Neural cell (in vitro differentiated cells): ENCODE data around the gene ARMC9.

Experiments used
- EZH2 ChIP-seq: fragments of 200-600, 300-800 bp; shearing (Covaris generic), sonication (generic); IDR thresholded peaks from 2 replicates; pipeline ENCODE4 v1.6.1; 2014; ENCODE audit warnings: antibody characterized with exemption, low read length, borderline replicate concordance, mild to moderate bottlenecking; ENCODE audit not compliant: insufficient read depth, poor library complexity, severe bottlenecking
- MXI1 ChIP-seq: fragments of 450-650 bp; conservative IDR thresholded peaks from 2 replicates; pipeline ENCODE4 v1.6.1; 2014; ENCODE audit warnings: antibody characterized with exemption, mild to moderate bottlenecking; ENCODE audit not compliant: poor library complexity, severe bottlenecking
- POLR2AphosphoS5 ChIP-seq: IDR thresholded peaks from 2 replicates; pipeline ENCODE4 v1.6.1; 2012
- TAF1 ChIP-seq: IDR thresholded peaks from 2 replicates; pipeline ENCODE4 v1.6.1; 2012; ENCODE audit warnings: low read depth
- TF ChIP-seq, protein P1 (sequence below): fragments of 450-650 bp; IDR thresholded peaks from 2 replicates; pipeline ENCODE4 v1.5.1; 2014; ENCODE audit warnings: antibody characterized with exemption, mild to moderate bottlenecking, moderate library complexity; ENCODE audit not compliant: poor library complexity, severe bottlenecking
- TF ChIP-seq, protein P2 (sequence below): IDR thresholded peaks from 2 replicates; pipeline ENCODE4 v1.6.1; 2012; ENCODE audit warnings: borderline replicate concordance

DNA sequence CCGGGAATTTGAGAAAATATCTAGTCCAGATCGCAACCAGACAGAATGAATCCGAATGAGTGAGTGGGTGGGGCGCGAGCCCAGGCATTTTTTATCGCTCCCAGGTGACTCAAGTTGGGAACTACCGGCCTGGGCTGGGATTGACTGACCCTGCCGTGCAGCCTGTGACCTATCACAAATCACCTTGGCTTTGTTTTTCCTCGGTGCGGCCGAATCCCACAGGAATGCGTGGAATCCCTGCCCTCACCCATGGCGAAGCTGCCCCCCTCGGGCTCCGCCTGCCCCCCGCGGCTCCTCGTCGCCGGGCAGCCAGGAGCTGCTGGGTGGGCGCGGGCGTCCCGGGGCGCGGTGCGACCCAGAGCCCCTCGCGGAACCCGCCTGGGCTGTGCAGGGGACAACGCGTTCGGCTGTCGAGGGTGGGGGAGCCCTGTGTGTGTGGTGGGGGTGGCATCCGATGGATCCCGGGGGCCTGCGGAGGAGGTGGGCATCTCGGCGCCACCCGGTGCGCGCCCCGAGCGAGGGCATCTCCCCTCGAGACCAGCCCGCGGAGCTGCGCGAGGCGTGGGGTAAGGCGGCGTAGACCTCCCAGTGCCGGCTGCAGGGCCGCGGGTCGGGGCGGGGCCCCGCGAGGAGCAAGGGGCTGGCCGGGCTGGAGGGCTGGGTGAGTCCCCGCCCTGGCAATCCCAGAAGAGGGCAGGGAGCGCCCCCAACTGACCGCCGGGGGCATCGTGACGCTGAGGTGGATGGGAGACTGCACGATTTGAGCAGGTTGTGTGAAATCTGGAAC lies 213.6 kb downstream of the ARMC9 start:
- TF ChIP-seq EZH2 (no peak), POLR2AphosphoS5 (no peak), TAF1 (no peak), MXI1 (peak; percentile 23)
- TF ChIP-seq, protein P1, sequence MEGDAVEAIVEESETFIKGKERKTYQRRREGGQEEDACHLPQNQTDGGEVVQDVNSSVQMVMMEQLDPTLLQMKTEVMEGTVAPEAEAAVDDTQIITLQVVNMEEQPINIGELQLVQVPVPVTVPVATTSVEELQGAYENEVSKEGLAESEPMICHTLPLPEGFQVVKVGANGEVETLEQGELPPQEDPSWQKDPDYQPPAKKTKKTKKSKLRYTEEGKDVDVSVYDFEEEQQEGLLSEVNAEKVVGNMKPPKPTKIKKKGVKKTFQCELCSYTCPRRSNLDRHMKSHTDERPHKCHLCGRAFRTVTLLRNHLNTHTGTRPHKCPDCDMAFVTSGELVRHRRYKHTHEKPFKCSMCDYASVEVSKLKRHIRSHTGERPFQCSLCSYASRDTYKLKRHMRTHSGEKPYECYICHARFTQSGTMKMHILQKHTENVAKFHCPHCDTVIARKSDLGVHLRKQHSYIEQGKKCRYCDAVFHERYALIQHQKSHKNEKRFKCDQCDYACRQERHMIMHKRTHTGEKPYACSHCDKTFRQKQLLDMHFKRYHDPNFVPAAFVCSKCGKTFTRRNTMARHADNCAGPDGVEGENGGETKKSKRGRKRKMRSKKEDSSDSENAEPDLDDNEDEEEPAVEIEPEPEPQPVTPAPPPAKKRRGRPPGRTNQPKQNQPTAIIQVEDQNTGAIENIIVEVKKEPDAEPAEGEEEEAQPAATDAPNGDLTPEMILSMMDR: peak; percentile 77
- TF ChIP-seq, protein P2, sequence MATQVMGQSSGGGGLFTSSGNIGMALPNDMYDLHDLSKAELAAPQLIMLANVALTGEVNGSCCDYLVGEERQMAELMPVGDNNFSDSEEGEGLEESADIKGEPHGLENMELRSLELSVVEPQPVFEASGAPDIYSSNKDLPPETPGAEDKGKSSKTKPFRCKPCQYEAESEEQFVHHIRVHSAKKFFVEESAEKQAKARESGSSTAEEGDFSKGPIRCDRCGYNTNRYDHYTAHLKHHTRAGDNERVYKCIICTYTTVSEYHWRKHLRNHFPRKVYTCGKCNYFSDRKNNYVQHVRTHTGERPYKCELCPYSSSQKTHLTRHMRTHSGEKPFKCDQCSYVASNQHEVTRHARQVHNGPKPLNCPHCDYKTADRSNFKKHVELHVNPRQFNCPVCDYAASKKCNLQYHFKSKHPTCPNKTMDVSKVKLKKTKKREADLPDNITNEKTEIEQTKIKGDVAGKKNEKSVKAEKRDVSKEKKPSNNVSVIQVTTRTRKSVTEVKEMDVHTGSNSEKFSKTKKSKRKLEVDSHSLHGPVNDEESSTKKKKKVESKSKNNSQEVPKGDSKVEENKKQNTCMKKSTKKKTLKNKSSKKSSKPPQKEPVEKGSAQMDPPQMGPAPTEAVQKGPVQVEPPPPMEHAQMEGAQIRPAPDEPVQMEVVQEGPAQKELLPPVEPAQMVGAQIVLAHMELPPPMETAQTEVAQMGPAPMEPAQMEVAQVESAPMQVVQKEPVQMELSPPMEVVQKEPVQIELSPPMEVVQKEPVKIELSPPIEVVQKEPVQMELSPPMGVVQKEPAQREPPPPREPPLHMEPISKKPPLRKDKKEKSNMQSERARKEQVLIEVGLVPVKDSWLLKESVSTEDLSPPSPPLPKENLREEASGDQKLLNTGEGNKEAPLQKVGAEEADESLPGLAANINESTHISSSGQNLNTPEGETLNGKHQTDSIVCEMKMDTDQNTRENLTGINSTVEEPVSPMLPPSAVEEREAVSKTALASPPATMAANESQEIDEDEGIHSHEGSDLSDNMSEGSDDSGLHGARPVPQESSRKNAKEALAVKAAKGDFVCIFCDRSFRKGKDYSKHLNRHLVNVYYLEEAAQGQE: no peak
